Limb (tissue), 2 donors: Measurements from ENCODE around the gene NHSL2.

Source experiments
- DNase-seq, 2 donors: peaks; one replicate each; pipeline ENCODE4 v3.0.0-alpha.2; 2016; ENCODE audit errors: extremely low spot score in 2 of 2

NHSL2 gene

GRCh38 chrX:72107320-72107719 is 196.7 kb downstream of the NHSL2 start:
- no peak for DNase-seq

- no peak for DNase-seq
Observed at GRCh38 chrX:72107841-72108595, 197.4 kb downstream of the NHSL2 start.

- no peak for DNase-seq
Observed at GRCh38 chrX:72108666-72109065, 198.0 kb downstream of the NHSL2 start.

- DNase-seq: no peak
Observed at GRCh38 chrX:72110051-72110875, 199.6 kb downstream of the NHSL2 start.

GRCh38 chrX:72110876-72111708 is 200.4 kb downstream of the NHSL2 start:
- no peak for DNase-seq

GRCh38 chrX:72113461-72113860 is 202.8 kb downstream of the NHSL2 start:
- no peak for DNase-seq

- no peak for DNase-seq
Observed at GRCh38 chrX:72114306-72114705, 203.7 kb downstream of the NHSL2 start.

- DNase-seq: no peak
Observed at GRCh38 chrX:72114807-72115206, 204.2 kb downstream of the NHSL2 start.

- DNase-seq: no peak
Observed at GRCh38 chrX:72115380-72115779, 204.7 kb downstream of the NHSL2 start.

- DNase-seq: no peak
Observed at GRCh38 chrX:72117636-72118210, 207.1 kb downstream of the NHSL2 start.

GRCh38 chrX:72120837-72121236 is 210.2 kb downstream of the NHSL2 start:
- DNase-seq: no peak

GRCh38 chrX:72121383-72121782 is 210.7 kb downstream of the NHSL2 start:
- DNase-seq: no peak

- DNase-seq: no peak
Observed at GRCh38 chrX:72122621-72123337, 212.1 kb downstream of the NHSL2 start.

GRCh38 chrX:72123471-72124185 is 213.0 kb downstream of the NHSL2 start:
- DNase-seq: peak in 1 of 2 donors; percentile 47

GRCh38 chrX:72124540-72125201 is 214.0 kb downstream of the NHSL2 start:
- no peak for DNase-seq

- DNase-seq: no peak
Observed at GRCh38 chrX:72125331-72126047, 214.8 kb downstream of the NHSL2 start.

- no peak for DNase-seq
Observed at GRCh38 chrX:72126048-72126415, 215.4 kb downstream of the NHSL2 start.

- DNase-seq: peak; percentile 60 to 85
Observed at GRCh38 chrX:72126539-72127140, 216.0 kb downstream of the NHSL2 start.

- no peak for DNase-seq
Observed at GRCh38 chrX:72127332-72127731, 216.7 kb downstream of the NHSL2 start.
